MM.1S (cell line): Measurements from ENCODE around the gene CDK5R2.

Experiments used
- DNase-seq: peaks from one replicate; pipeline ENCODE4 v3.0.0-alpha.2; 2015
- H2AFZ ChIP-seq: fragments of 300-600 bp; sonication (generic); 2 replicates; pipeline ENCODE4 v1.6.0; 2016; ENCODE audit warnings: antibody characterized with exemption, low read length
- H3F3A ChIP-seq: fragments of 300-600 bp; sonication (generic); 2 replicates; pipeline ENCODE4 v1.6.1; 2016; ENCODE audit warnings: mild to moderate bottlenecking, antibody characterized with exemption, low read length, moderate library complexity, mixed read lengths; ENCODE audit not compliant: insufficient read depth
- H3K27ac ChIP-seq: fragments of 300-600 bp; sonication (generic); 2 replicates; pipeline ENCODE4 v1.5.1; 2016; ENCODE audit warnings: mild to moderate bottlenecking, low read length
- H3K27me3 ChIP-seq: fragments of 300-600 bp; sonication (generic); replicated peaks from 2 replicates; pipeline ENCODE4 v1.6.0; 2016; ENCODE audit warnings: low read length; ENCODE audit not compliant: insufficient read depth
- H3K36me3 ChIP-seq: fragments of 300-600 bp; sonication (generic); replicated peaks from 2 replicates; pipeline ENCODE4 v1.6.1; 2016; ENCODE audit warnings: mild to moderate bottlenecking, low read length, mixed read lengths; ENCODE audit not compliant: insufficient read depth
- H3K4me1 ChIP-seq: fragments of 300-600 bp; sonication (generic); 2 replicates; pipeline ENCODE4 v1.6.1; 2016; ENCODE audit warnings: low read length, mixed read lengths
- H3K4me2 ChIP-seq: fragments of 300-600 bp; sonication (generic); 2 replicates; pipeline ENCODE4 v1.6.0; 2016; ENCODE audit warnings: low read depth, low read length
- H3K4me3 ChIP-seq: fragments of 300-600 bp; sonication (generic); 2 replicates; pipeline ENCODE4 v1.5.1; 2016; ENCODE audit warnings: low read length, mixed read lengths
- H3K79me2 ChIP-seq: fragments of 300-600 bp; sonication (generic); 2 replicates; pipeline ENCODE4 v1.6.1; 2016; ENCODE audit warnings: mixed run types, low read length, mixed read lengths
- H3K9ac ChIP-seq: fragments of 300-600 bp; sonication (generic); 2 replicates; pipeline ENCODE4 v1.6.1; 2016; ENCODE audit warnings: low read length, mixed read lengths
- H3K9me2 ChIP-seq: fragments of 300-600 bp; sonication (generic); replicated peaks from 2 replicates; pipeline ENCODE4 v1.6.1; 2016; ENCODE audit warnings: mild to moderate bottlenecking, low read length, mixed read lengths; ENCODE audit not compliant: insufficient read depth
- H3K9me3 ChIP-seq: fragments of 300-600 bp; sonication (generic); replicated peaks from 2 replicates; pipeline ENCODE4 v1.6.1; 2016; ENCODE audit warnings: mild to moderate bottlenecking, low read length, mixed read lengths; ENCODE audit not compliant: insufficient read depth
- H4K20me1 ChIP-seq: fragments of 300-600 bp; sonication (generic); 2 replicates; pipeline ENCODE4 v1.6.1; 2016; ENCODE audit warnings: mild to moderate bottlenecking, low read length, moderate library complexity, mixed read lengths; ENCODE audit not compliant: insufficient read depth
- CTCF ChIP-seq: fragments of 300-600 bp; sonication (generic); IDR thresholded peaks from 2 replicates; pipeline ENCODE4 v1.5.1; 2016; ENCODE audit warnings: antibody characterized with exemption, low read length, mixed read lengths
- EZH2 ChIP-seq: fragments of 300-600 bp; sonication (generic); optimal IDR thresholded peaks from 2 replicates; pipeline ENCODE3; 2017; ENCODE audit warnings: low read depth, mild to moderate bottlenecking, antibody characterized with exemption, low read length, mixed read lengths
- EZH2phosphoT487 ChIP-seq: fragments of 300-600 bp; sonication (generic); IDR thresholded peaks from 2 replicates; pipeline ENCODE4 v1.6.1; 2018; ENCODE audit warnings: antibody characterized with exemption, low read length

Gene CDK5R2

GRCh38 chr2:219002395-219003266, 43.2 kb downstream of the CDK5R2 start:
- DNase-seq: peak; percentile 66
- H3K27me3 ChIP-seq: peaks cover 93% of the 10 kb centered on the region
- no peak overlapping the region; the same call in 1 of the 2 replicates for H3K9ac ChIP-seq
- TF ChIP-seq EZH2phosphoT487 (no peak), EZH2 (no peak), CTCF (peak; percentile 60)
- no peak overlapping the region for H3K27ac ChIP-seq
- H3K36me3 ChIP-seq: no peaks in the 10 kb centered on the region
- no peaks in the 10 kb centered on the region for H3K9me3 ChIP-seq
- no peaks in the 10 kb centered on the region for H3K79me2 ChIP-seq
- peak overlapping the region; percentile 100 for H3K4me2 ChIP-seq
- peak overlapping the region; percentile 68 for H3K4me3 ChIP-seq
- no peaks in the 10 kb centered on the region for H3K9me2 ChIP-seq
- H3K4me1 ChIP-seq: peaks cover 8% of the 10 kb centered on the region
- no peaks in the 10 kb centered on the region for H3F3A ChIP-seq
- no peaks in the 10 kb centered on the region for H4K20me1 ChIP-seq
- H2AFZ ChIP-seq: peak overlapping the region; percentile 75

- TF ChIP-seq CTCF (0 out of 2 replicates have a peak, but pooled peaks have one; percentile 53), EZH2phosphoT487 (no peak), EZH2 (no peak)
- Histone ChIP-seq H3K4me1 (peaks cover 8% of the 10 kb centered on the region), H3K4me3 (peak overlapping the region; percentile 68; the same call in 1 of the 2 replicates), H3K27ac (no peak overlapping the region), H3K9ac (no peak overlapping the region), H3K9me3 (no peaks in the 10 kb centered on the region), H4K20me1 (no peaks in the 10 kb centered on the region), H3K9me2 (no peaks in the 10 kb centered on the region), H3K36me3 (no peaks in the 10 kb centered on the region), H3K4me2 (peak overlapping the region; percentile 100), H3K79me2 (no peaks in the 10 kb centered on the region), H3F3A (no peaks in the 10 kb centered on the region), H2AFZ (peak overlapping the region; percentile 75), H3K27me3 (peaks cover 90% of the 10 kb centered on the region)
- DNase-seq: no peak
Measured at GRCh38 chr2:219003267-219003634, 43.8 kb downstream of the CDK5R2 start.

- Histone ChIP-seq H3K79me2 (no peaks in the 10 kb centered on the region), H3K27ac (no peak overlapping the region), H3K9me3 (no peaks in the 10 kb centered on the region), H3K27me3 (peaks cover 89% of the 10 kb centered on the region), H3K4me1 (peaks cover 8% of the 10 kb centered on the region), H3K9me2 (no peaks in the 10 kb centered on the region), H3K36me3 (no peaks in the 10 kb centered on the region), H4K20me1 (no peaks in the 10 kb centered on the region), H3K4me3 (no peak overlapping the region), H3F3A (no peaks in the 10 kb centered on the region), H2AFZ (no peak overlapping the region), H3K9ac (no peak overlapping the region), H3K4me2 (no peak overlapping the region)
- DNase-seq: no peak
- TF ChIP-seq EZH2 (no peak), CTCF (no peak), EZH2phosphoT487 (no peak)
Measured at GRCh38 chr2:219003979-219004378, 44.5 kb downstream of the CDK5R2 start.
